ENCODE results near the gene DENND1A.
A peak's percentile ranks its signal among the peaks of the same experiment; 100 is the strongest.

The DENND1A gene

DNA sequence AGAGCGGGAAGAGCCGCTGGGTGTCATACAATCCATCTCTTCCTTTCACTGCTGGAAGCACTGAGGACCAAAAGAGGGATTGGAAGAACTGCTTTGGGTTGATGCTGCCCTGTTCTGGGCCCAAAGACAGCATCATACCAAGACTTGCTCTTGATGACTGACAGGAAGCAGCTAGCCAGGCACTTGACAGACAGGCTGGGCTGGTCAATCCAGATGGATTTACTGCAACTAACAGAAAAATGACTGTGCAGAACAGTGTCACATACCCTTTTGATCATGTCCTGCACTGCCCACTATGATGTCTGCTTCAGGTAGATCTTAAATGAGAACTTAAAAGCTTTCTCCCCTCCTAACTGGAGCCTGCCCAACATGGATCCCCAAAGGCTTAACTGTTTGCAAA lies 416.4 kb downstream of the DENND1A start:
- Histone ChIP-seq H3K27ac (replicated peaks; ENCODE audit: low read length) (no peak overlapping the region), H3K4me1 (ENCODE audit: control insufficient read depth in 2 of 2, insufficient read depth in 1 of 2, low read depth in 1 of 2, low read length in 2 of 2) (peaks cover 0 to 11% of the 10 kb centered on the region in 2 donors), H4K91ac (ENCODE audit: low read depth, low read length, poor library complexity) (no peak overlapping the region), H3K79me1 (ENCODE audit: low read depth, low read length) (no peaks in the 10 kb centered on the region), H3K18ac (ENCODE audit: low read length) (no peak overlapping the region), H3K9ac (ENCODE audit: low read depth, low read length, poor library complexity) (peak overlapping the region; percentile 65), H3K14ac (ENCODE audit: low read length) (no peak overlapping the region), H2BK5ac (ENCODE audit: low read length) (no peak overlapping the region), H3K36me3 (replicated peaks in 1 of 2; ENCODE audit: control insufficient read depth in 2 of 2, insufficient read depth in 2 of 2, low read length in 2 of 2) (no peaks in the 10 kb centered on the region), H2BK120ac (ENCODE audit: low read depth, low read length) (no peak overlapping the region), H2BK15ac (ENCODE audit: low read length) (no peak overlapping the region), H3K9me3 (replicated peaks in 1 of 2; ENCODE audit: control insufficient read depth in 2 of 2, insufficient read depth in 1 of 2, low read depth in 1 of 2, low read length in 2 of 2) (no peaks in the 10 kb centered on the region), H3K4ac (ENCODE audit: low read length) (no peak overlapping the region), H2AK5ac (ENCODE audit: low read depth, low read length) (no peak overlapping the region), H4K8ac (ENCODE audit: low read depth, low read length) (no peak overlapping the region), H3K27me3 (ENCODE audit: control insufficient read depth in 3 of 3, insufficient read depth in 3 of 3, low read depth in 1 of 3, low read length in 3 of 3) (no peaks in the 10 kb centered on the region), H3K23ac (ENCODE audit: low read depth, low read length, poor library complexity) (no peak overlapping the region), H2AFZ (ENCODE audit: low read length) (no peak overlapping the region), H3K4me3 (ENCODE audit: low read length in 2 of 2) (no peak overlapping the region), H2BK12ac (ENCODE audit: low read length) (no peak overlapping the region), H3K4me2 (ENCODE audit: insufficient read depth, low read length, poor library complexity, severe bottlenecking) (no peak overlapping the region)
- DNase-seq (ENCODE audit: low spot score): no peak
- WGBS, 2 donors (ENCODE audit: extremely low coverage in 2 of 2, insufficient read length in 2 of 2, insufficient replicate concordance in 1 of 2): no CpG with 5 or more reads among the region's 2 CpGs

DNA sequence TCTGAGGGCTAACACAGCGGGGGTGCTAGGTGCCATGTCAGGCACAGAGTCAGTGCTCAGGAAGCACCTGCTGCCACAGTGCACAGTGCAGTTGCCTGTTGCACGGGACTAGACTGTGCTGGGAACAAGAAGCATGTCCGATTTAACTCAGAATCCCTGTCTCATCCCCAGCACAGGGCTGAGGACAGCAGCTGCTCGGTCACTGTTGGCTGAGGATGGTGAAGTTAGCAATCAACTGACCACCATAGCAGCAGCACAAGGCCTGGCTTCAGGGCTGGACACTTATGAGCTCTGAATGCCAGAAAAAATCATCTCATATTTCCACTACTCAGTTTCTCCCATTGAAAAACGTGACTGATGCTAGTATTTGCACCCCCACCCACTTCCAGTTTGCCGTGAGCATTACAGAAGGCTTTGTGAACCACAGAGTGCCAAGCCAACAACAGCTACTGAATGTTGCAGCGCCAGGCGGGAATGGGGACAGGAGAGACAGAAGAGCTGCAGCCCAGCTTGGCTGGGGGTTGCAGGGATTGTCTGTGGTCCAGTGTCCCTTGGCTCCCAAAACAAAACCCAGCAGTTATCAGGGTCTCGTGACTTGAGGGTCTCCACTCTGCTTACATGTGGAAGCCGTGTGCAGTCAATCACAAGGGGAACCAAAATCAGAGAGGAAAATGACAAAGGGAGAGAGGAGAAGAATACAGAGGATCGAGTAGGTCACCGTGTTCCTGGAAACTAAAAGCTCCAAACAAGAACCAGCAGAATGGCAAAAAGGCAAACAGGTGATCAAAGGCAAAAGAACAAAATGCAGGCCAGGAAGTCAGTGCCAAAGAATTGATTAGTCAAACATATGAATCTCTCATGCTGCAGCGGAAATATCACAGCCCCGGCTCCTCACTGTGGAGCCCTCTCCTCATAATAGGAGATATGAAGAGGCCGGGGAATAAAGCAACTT lies 418.3 kb downstream of the DENND1A start:
- peak overlapping the region; percentile 51 for H2AK5ac ChIP-seq (ENCODE audit: low read depth, low read length)
- H3K14ac ChIP-seq (ENCODE audit: low read length): no peak overlapping the region
- no peak overlapping the region for H3K4me2 ChIP-seq (ENCODE audit: insufficient read depth, low read length, poor library complexity, severe bottlenecking)
- no peak overlapping the region for H3K4ac ChIP-seq (ENCODE audit: low read length)
- WGBS, 2 donors (ENCODE audit: extremely low coverage in 2 of 2, insufficient read length in 2 of 2, insufficient replicate concordance in 1 of 2): no CpG with 5 or more reads among the region's 15 CpGs
- H4K8ac ChIP-seq (ENCODE audit: low read depth, low read length): peak overlapping the region; percentile 27
- H3K4me3 ChIP-seq (ENCODE audit: low read length in 2 of 2): no peak overlapping the region
- no peaks in the 10 kb centered on the region for H3K79me1 ChIP-seq (ENCODE audit: low read depth, low read length)
- no peaks in the 10 kb centered on the region for H3K36me3 ChIP-seq (replicated peaks in 1 of 2; ENCODE audit: control insufficient read depth in 2 of 2, insufficient read depth in 2 of 2, low read length in 2 of 2)
- no peaks in the 10 kb centered on the region for H3K9me3 ChIP-seq (replicated peaks in 1 of 2; ENCODE audit: control insufficient read depth in 2 of 2, insufficient read depth in 1 of 2, low read depth in 1 of 2, low read length in 2 of 2)
- no peak overlapping the region for H2BK12ac ChIP-seq (ENCODE audit: low read length)
- DNase-seq (ENCODE audit: low spot score): no peak
- H3K27me3 ChIP-seq (ENCODE audit: control insufficient read depth in 3 of 3, insufficient read depth in 3 of 3, low read depth in 1 of 3, low read length in 3 of 3): no peaks in the 10 kb centered on the region
- no peak overlapping the region for H2BK120ac ChIP-seq (ENCODE audit: low read depth, low read length)
- H3K23ac ChIP-seq (ENCODE audit: low read depth, low read length, poor library complexity): no peak overlapping the region
- H3K27ac ChIP-seq (replicated peaks; ENCODE audit: low read length): no peak overlapping the region
- no peak overlapping the region for H2BK15ac ChIP-seq (ENCODE audit: low read length)
- peaks cover 0 to 11% of the 10 kb centered on the region in 2 donors for H3K4me1 ChIP-seq (ENCODE audit: control insufficient read depth in 2 of 2, insufficient read depth in 1 of 2, low read depth in 1 of 2, low read length in 2 of 2)
- no peak overlapping the region for H2BK5ac ChIP-seq (ENCODE audit: low read length)
- peak overlapping the region; percentile 9 for H2AFZ ChIP-seq (ENCODE audit: low read length)
- H4K91ac ChIP-seq (ENCODE audit: low read depth, low read length, poor library complexity): no peak overlapping the region
- H3K18ac ChIP-seq (ENCODE audit: low read length): peak overlapping the region; percentile 80
- H3K9ac ChIP-seq (ENCODE audit: low read depth, low read length, poor library complexity): no peak overlapping the region

DNA sequence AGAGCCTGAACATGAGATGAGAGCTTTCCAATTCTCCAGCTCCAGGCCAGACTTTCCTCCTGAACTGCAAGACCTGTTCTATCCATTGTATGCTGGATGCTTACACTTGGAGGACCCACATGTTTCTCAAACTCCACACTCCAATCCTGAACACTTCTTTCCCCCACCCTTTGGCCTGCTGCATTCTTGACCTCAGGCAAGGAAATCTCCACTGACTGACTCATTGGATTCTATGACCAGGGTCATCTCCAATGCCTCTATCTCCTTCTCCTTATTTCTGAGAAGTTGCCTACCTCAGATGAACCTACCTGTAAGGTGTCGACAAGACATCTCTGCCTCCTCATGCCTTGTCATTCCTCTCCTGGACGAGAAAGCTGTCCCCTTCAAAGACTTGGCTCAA lies 420.3 kb downstream of the DENND1A start:
- Histone ChIP-seq H3K79me1 (ENCODE audit: low read depth, low read length) (no peaks in the 10 kb centered on the region), H3K4me2 (ENCODE audit: insufficient read depth, low read length, poor library complexity, severe bottlenecking) (no peak overlapping the region), H3K23ac (ENCODE audit: low read depth, low read length, poor library complexity) (peak overlapping the region; percentile 19), H2BK15ac (ENCODE audit: low read length) (no peak overlapping the region), H3K27ac (replicated peaks; ENCODE audit: low read length) (no peak overlapping the region), H3K9me3 (replicated peaks in 1 of 2; ENCODE audit: control insufficient read depth in 2 of 2, insufficient read depth in 1 of 2, low read depth in 1 of 2, low read length in 2 of 2) (no peaks in the 10 kb centered on the region), H2BK5ac (ENCODE audit: low read length) (no peak overlapping the region), H2AK5ac (ENCODE audit: low read depth, low read length) (no peak overlapping the region), H3K4me1 (ENCODE audit: control insufficient read depth in 2 of 2, insufficient read depth in 1 of 2, low read depth in 1 of 2, low read length in 2 of 2) (peaks cover 0 to 11% of the 10 kb centered on the region in 2 donors), H3K4ac (ENCODE audit: low read length) (no peak overlapping the region), H3K27me3 (ENCODE audit: control insufficient read depth in 3 of 3, insufficient read depth in 3 of 3, low read depth in 1 of 3, low read length in 3 of 3) (no peaks in the 10 kb centered on the region), H4K91ac (ENCODE audit: low read depth, low read length, poor library complexity) (no peak overlapping the region), H4K8ac (ENCODE audit: low read depth, low read length) (no peak overlapping the region), H3K4me3 (ENCODE audit: low read length in 2 of 2) (no peak overlapping the region), H2AFZ (ENCODE audit: low read length) (no peak overlapping the region), H2BK12ac (ENCODE audit: low read length) (no peak overlapping the region), H3K9ac (ENCODE audit: low read depth, low read length, poor library complexity) (no peak overlapping the region), H3K18ac (ENCODE audit: low read length) (no peak overlapping the region), H3K36me3 (replicated peaks in 1 of 2; ENCODE audit: control insufficient read depth in 2 of 2, insufficient read depth in 2 of 2, low read length in 2 of 2) (no peaks in the 10 kb centered on the region), H2BK120ac (ENCODE audit: low read depth, low read length) (no peak overlapping the region), H3K14ac (ENCODE audit: low read length) (no peak overlapping the region)
- DNase-seq (ENCODE audit: low spot score): no peak
- WGBS, 2 donors (ENCODE audit: extremely low coverage in 2 of 2, insufficient read length in 2 of 2, insufficient replicate concordance in 1 of 2): no CpG with 5 or more reads among the region's 2 CpGs

DNA sequence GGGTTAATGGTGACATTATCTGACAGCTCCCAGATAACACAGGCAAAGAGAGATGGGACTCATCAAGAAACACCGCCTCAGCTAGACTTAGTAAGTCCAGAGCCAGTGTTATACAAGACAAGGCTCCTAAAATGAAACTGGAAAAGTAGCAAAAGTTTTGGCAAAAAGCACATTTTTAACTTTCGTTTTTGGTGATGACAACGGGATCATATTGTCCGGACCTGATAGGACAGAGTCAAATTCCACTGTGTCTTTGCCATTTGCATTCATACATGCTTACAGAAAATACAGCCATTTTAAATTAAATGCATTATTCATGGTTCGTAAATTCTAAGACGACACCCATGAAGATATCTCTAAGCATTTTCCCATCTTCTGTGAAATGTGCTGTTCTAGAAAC lies 421.9 kb downstream of the DENND1A start:
- H3K9me3 ChIP-seq (replicated peaks in 1 of 2; ENCODE audit: control insufficient read depth in 2 of 2, insufficient read depth in 1 of 2, low read depth in 1 of 2, low read length in 2 of 2): no peaks in the 10 kb centered on the region
- H3K14ac ChIP-seq (ENCODE audit: low read length): no peak overlapping the region
- H2BK15ac ChIP-seq (ENCODE audit: low read length): no peak overlapping the region
- H2AFZ ChIP-seq (ENCODE audit: low read length): no peak overlapping the region
- H3K4ac ChIP-seq (ENCODE audit: low read length): no peak overlapping the region
- WGBS, 2 donors (ENCODE audit: extremely low coverage in 2 of 2, insufficient read length in 2 of 2, insufficient replicate concordance in 1 of 2): no CpG with 5 or more reads among the region's 6 CpGs
- H3K4me2 ChIP-seq (ENCODE audit: insufficient read depth, low read length, poor library complexity, severe bottlenecking): no peak overlapping the region
- peaks cover 0 to 11% of the 10 kb centered on the region in 2 donors for H3K4me1 ChIP-seq (ENCODE audit: control insufficient read depth in 2 of 2, insufficient read depth in 1 of 2, low read depth in 1 of 2, low read length in 2 of 2)
- H3K18ac ChIP-seq (ENCODE audit: low read length): no peak overlapping the region
- H3K4me3 ChIP-seq (ENCODE audit: low read length in 2 of 2): no peak overlapping the region
- no peaks in the 10 kb centered on the region for H3K79me1 ChIP-seq (ENCODE audit: low read depth, low read length)
- H3K27me3 ChIP-seq (ENCODE audit: control insufficient read depth in 3 of 3, insufficient read depth in 3 of 3, low read depth in 1 of 3, low read length in 3 of 3): no peaks in the 10 kb centered on the region
- no peak overlapping the region for H2AK5ac ChIP-seq (ENCODE audit: low read depth, low read length)
- H4K91ac ChIP-seq (ENCODE audit: low read depth, low read length, poor library complexity): no peak overlapping the region
- H3K27ac ChIP-seq (replicated peaks; ENCODE audit: low read length): no peak overlapping the region
- no peak overlapping the region for H2BK5ac ChIP-seq (ENCODE audit: low read length)
- H3K36me3 ChIP-seq (replicated peaks in 1 of 2; ENCODE audit: control insufficient read depth in 2 of 2, insufficient read depth in 2 of 2, low read length in 2 of 2): no peaks in the 10 kb centered on the region
- H4K8ac ChIP-seq (ENCODE audit: low read depth, low read length): no peak overlapping the region
- H2BK120ac ChIP-seq (ENCODE audit: low read depth, low read length): no peak overlapping the region
- H2BK12ac ChIP-seq (ENCODE audit: low read length): no peak overlapping the region
- no peak for DNase-seq (ENCODE audit: low spot score)
- no peak overlapping the region for H3K23ac ChIP-seq (ENCODE audit: low read depth, low read length, poor library complexity)
- no peak overlapping the region for H3K9ac ChIP-seq (ENCODE audit: low read depth, low read length, poor library complexity)

All from neuronal stem cell (in vitro differentiated cells).